ENCODE data around the gene CLDN9. TPM values are rescaled to one million over a fixed set of nuclear protein-coding genes. Genes with fewer than 3 reads are reported as not detected.
A peak's percentile ranks its signal among the peaks of the same experiment; 100 is the strongest.

CLDN9 gene
- total and polyA plus RNA-seq, 9 of the 15 experiments (the other 6 are each of a cell fraction or from before 2014, with no cell fraction given) = 0.12 to 0.44 (median 0.22) TPM; not detected in 4

DNA sequence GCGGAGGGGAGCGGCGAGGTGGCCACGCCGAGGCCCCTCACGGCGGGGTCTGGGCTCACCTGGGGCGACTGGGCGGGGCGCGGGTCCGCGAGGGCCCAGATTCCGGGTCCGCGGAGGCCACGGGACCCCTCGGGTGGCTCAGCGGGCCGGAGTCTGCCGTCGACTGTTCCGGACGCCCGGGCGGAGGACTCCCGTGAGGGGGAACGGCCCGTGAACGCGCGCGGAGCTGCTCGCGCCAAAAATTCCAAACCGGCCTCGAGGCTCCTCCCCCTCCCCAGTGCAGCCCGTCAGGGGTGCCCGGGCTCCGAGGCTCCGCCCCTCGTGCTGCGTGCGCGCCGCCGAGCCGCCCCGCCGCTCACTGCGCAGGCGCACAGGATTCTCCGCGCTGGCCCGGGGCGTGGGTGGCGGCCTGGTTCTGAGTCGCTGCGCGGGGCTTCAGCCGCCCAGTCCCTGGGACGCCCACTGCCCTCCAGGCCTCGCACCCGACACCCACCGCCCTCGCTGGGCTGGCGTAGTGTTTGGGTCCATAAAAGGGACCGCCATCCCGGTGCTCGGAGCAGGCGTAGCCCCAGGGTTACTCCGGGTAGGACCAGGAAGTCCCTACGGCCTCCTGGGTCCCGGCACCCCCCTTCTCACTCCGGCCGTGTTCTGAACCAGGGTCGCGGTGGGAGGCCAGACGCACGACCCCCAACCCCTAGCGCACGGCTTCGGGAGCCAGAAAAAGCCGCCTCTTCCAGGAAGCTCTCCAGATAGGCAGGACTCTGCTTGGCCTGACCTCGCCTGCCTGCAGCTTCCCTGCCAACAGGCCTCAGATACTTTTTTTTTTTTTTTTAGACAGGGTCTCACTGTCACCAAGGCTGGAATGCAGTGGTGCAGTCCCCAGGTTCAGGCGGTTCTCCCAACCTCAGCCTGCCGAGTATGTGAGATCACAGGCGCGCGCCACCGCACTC, 32.2 kb upstream of the CLDN9 start, which contains the start of gene PKMYT1 (continued):
- TF ChIP-seq, protein P1, sequence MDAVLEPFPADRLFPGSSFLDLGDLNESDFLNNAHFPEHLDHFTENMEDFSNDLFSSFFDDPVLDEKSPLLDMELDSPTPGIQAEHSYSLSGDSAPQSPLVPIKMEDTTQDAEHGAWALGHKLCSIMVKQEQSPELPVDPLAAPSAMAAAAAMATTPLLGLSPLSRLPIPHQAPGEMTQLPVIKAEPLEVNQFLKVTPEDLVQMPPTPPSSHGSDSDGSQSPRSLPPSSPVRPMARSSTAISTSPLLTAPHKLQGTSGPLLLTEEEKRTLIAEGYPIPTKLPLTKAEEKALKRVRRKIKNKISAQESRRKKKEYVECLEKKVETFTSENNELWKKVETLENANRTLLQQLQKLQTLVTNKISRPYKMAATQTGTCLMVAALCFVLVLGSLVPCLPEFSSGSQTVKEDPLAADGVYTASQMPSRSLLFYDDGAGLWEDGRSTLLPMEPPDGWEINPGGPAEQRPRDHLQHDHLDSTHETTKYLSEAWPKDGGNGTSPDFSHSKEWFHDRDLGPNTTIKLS (IDR thresholded peaks at IDR 0.05; ENCODE audit: borderline replicate concordance, low read depth) = peak; percentile 9; the same call in 1 of the 2 replicates
- TF ChIP-seq CTBP1 (IDR thresholded peaks at IDR 0.05; ENCODE audit: borderline replicate concordance) = peak; percentile 65
- peak; percentile 52; the same call in 1 of the 2 replicates for TF ChIP-seq PML (IDR thresholded peaks at IDR 0.05; ENCODE audit: low read length)
- peak; percentile 19; the same call in 1 of the 2 replicates for TF ChIP-seq CBX1 (IDR thresholded peaks at IDR 0.05; ENCODE audit: low read depth)
- TF ChIP-seq CHD1 (IDR thresholded peaks at IDR 0.05; ENCODE audit: low read length) = peak; percentile 20
- no peak for TF ChIP-seq ZNF140 (CRISPR knock-in tag; IDR thresholded peaks at IDR 0.05)
- peak; percentile 85; the same call in 1 of the 2 replicates for TF ChIP-seq GTF2E2 (tag; IDR thresholded peaks at IDR 0.05)
- no peak for TF ChIP-seq SIX5 (IDR thresholded peaks at IDR 0.05; ENCODE audit: borderline replicate concordance in 1 of 2, insufficient read depth in 1 of 2, low read depth in 1 of 2, low read length in 2 of 2)
- TF ChIP-seq PHF8 (IDR thresholded peaks at IDR 0.05; ENCODE audit: borderline replicate concordance, low read length) = peak; percentile 90
- TF ChIP-seq KHSRP (IDR thresholded peaks at IDR 0.05) = no peak
- peak; percentile 64; the same call in 1 of the 2 replicates for TF ChIP-seq ERF (CRISPR knock-in tag; IDR thresholded peaks at IDR 0.05)
- TF ChIP-seq FOXA3 (CRISPR knock-in tag; conservative IDR thresholded peaks at IDR 0.05 in 1 of 2, IDR thresholded peaks at IDR 0.05 in 1 of 2) = peak in 1 of 2 experiments; percentile 26; a peak in 1 of 4 replicates
- TF ChIP-seq PTBP1 (IDR thresholded peaks at IDR 0.05; ENCODE audit: low read depth, low read length) = no peak
- TF ChIP-seq, protein P2, sequence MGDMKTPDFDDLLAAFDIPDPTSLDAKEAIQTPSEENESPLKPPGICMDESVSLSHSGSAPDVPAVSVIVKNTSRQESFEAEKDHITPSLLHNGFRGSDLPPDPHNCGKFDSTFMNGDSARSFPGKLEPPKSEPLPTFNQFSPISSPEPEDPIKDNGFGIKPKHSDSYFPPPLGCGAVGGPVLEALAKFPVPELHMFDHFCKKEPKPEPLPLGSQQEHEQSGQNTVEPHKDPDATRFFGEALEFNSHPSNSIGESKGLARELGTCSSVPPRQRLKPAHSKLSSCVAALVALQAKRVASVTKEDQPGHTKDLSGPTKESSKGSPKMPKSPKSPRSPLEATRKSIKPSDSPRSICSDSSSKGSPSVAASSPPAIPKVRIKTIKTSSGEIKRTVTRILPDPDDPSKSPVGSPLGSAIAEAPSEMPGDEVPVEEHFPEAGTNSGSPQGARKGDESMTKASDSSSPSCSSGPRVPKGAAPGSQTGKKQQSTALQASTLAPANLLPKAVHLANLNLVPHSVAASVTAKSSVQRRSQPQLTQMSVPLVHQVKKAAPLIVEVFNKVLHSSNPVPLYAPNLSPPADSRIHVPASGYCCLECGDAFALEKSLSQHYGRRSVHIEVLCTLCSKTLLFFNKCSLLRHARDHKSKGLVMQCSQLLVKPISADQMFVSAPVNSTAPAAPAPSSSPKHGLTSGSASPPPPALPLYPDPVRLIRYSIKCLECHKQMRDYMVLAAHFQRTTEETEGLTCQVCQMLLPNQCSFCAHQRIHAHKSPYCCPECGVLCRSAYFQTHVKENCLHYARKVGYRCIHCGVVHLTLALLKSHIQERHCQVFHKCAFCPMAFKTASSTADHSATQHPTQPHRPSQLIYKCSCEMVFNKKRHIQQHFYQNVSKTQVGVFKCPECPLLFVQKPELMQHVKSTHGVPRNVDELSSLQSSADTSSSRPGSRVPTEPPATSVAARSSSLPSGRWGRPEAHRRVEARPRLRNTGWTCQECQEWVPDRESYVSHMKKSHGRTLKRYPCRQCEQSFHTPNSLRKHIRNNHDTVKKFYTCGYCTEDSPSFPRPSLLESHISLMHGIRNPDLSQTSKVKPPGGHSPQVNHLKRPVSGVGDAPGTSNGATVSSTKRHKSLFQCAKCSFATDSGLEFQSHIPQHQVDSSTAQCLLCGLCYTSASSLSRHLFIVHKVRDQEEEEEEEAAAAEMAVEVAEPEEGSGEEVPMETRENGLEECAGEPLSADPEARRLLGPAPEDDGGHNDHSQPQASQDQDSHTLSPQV (IDR thresholded peaks at IDR 0.05) = peak; percentile 14; the same call in 1 of the 2 replicates
- peak; percentile 96 for TF ChIP-seq EGR1 (conservative IDR thresholded peaks at IDR 0.05)
- TF ChIP-seq ZBTB17 (CRISPR knock-in tag; IDR thresholded peaks at IDR 0.05) = peak; percentile 58; the same call in 1 of the 2 replicates
- 0 out of 2 replicates have a peak, but pooled peaks have one; percentile 20 for TF ChIP-seq MIER1 (IDR thresholded peaks at IDR 0.05; ENCODE audit: low read depth)
- TF ChIP-seq, protein P3, sequence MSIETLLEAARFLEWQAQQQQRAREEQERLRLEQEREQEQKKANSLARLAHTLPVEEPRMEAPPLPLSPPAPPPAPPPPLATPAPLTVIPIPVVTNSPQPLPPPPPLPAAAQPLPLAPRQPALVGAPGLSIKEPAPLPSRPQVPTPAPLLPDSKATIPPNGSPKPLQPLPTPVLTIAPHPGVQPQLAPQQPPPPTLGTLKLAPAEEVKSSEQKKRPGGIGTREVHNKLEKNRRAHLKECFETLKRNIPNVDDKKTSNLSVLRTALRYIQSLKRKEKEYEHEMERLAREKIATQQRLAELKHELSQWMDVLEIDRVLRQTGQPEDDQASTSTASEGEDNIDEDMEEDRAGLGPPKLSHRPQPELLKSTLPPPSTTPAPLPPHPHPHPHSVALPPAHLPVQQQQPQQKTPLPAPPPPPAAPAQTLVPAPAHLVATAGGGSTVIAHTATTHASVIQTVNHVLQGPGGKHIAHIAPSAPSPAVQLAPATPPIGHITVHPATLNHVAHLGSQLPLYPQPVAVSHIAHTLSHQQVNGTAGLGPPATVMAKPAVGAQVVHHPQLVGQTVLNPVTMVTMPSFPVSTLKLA (conservative IDR thresholded peaks at IDR 0.05) = peak; percentile 44 to 66
- peak; percentile 69; the same call in 1 of the 2 replicates for TF ChIP-seq ZNF583 (CRISPR knock-in tag; IDR thresholded peaks at IDR 0.05)
- no peak for TF ChIP-seq FOXJ2 (tag; IDR thresholded peaks at IDR 0.05)
